ENCODE results near the gene NUMBL.

NUMBL gene

GRCh38 chr19:40716482-40717324 lies 26.3 kb upstream of the NUMBL start, which contains the start of the genes COQ8B and ITPKC:
Gene COQ8B (minus strand): TSS chr19:40716886. CDS start chr19:40714632, 2,254 bp downstream.
Gene ITPKC (plus strand): TSS chr19:40717112. CDS start chr19:40717136, 24 bp downstream.
- peak; percentile 99 to 100 (median 100) for DNase-seq (ENCODE audit: low read depth in 3 of 3)

DNA sequence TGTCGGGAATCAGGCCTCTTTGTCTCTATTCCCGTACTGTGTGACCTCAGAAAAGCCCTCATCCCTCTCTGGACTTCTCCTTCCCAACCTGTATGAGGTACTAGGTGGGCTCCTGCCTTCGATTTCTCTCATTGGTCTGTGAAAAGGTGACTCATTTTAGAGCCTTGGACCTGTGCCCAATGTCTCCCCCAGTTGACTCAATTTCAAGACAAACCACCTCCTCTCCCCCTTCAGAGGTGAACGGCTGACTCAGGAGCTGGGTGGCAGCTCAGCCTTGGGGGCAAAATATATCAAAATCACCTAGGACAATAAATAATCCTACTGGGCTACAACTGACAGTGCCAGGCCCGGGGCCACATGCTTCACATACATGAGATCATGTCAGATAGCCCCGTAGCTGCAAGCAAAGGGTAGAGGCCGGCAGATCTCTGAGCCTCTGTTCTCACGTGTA lies 25.6 kb upstream of the NUMBL start:
- DNase-seq (ENCODE audit: low read depth in 3 of 3) = peak; percentile 50 to 66 (median 57)

DNA sequence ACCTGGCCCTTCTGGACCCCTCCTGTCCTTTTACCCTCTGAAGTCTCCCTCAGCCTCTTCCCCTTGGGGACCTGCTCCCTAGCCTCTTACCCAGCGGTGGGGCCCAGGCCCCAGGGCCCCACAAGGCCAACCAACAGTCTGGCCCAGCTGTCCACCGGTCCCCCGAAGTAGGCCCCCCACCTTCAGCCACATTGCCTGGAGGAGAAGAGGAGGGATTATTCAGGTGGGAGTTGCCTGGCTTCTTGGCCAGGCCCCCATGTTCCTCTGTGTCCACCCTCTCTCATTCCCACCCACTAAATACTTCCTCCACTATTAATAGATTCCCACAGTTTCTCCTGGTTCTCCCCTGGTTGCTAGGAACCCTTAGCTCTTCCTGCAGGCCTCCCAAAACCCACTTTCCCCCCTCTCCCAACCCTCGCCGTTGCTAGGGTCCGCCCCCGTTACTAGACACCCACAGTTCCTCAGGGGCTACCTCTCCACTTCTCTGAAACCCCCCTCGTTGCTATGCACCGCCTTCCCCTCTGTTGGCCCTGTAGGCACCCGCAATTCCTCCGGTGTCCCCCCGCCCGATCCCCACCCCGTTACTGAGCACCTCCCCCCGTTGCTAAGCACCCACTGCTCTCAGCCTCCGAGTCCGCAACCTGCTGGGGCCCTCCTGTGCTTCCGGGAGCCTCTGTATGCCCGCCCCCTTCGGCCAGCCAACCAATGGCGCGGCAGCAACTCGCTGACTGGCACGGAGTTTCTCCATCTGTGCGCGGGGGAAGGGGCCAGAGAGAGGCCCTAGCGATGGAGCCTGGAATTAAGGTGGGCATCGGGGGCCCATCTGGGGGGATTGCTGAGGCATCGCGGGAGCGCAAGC lies 24.2 kb upstream of the NUMBL start:
- DNase-seq (ENCODE audit: low read depth in 3 of 3) = peak; percentile 85 to 89 (median 85)

DNA sequence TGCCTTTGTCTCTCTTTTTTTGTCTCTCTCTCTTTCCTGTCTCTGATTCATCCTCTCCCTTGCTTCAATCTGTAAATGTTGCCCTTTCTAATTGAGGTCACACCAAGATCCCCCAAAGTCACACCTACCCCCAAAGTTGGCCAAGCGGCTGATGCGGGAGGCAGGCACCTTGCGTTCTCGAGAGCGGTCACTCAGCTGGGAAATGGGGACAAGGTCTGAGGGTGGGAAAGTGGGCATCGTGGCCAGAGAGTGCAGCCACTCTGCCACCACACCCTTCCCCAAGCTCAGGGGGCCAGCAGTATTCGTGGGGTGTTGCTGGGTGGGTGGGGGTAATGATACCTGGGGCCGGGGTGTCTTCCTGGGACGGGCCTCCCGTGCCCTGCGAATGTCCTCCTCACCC lies 23.5 kb upstream of the NUMBL start:
- DNase-seq (ENCODE audit: low read depth in 3 of 3) = no peak

- DNase-seq (ENCODE audit: low read depth in 3 of 3) = no peak
Measured at GRCh38 chr19:40709817-40710216, 19.4 kb upstream of the NUMBL start.

GRCh38 chr19:40707615-40708014 lies 17.2 kb upstream of the NUMBL start:
- DNase-seq (ENCODE audit: low read depth in 3 of 3) = no peak

DNA sequence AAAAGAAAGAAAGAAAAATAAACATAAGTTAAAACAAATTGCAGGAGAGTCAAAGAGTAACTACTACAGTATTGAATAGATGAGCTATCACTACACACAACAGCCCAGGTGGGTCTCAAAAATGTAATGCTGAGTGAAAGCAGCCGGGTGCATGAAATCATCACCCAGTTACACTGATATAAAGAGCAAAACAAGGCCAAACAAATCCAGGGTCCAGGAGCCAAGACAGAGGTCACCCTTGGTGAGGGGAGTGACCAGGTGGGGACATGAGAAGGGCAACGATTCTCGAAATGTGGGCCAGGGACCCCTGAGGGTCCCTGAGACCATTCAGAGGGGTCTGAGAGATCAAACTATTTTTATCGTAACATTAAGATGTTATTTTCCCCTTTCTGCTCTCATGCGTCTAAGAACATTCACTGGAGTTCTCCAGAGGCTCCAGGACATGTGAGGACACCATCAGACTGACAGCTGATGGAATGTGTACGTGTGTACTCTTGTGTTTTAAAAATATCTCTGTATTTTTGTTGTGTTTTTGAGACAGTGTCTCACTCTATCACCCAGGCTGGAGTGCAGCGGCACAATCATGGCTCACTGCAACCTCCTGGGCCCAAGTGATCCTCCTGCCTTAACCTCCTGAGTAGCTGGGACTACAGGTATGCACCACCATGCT lies 15.6 kb upstream of the NUMBL start:
- DNase-seq (ENCODE audit: low read depth in 3 of 3) = no peak

- DNase-seq (ENCODE audit: low read depth in 3 of 3) = no peak
Measured at GRCh38 chr19:40705362-40705651, 14.9 kb upstream of the NUMBL start.

DNA sequence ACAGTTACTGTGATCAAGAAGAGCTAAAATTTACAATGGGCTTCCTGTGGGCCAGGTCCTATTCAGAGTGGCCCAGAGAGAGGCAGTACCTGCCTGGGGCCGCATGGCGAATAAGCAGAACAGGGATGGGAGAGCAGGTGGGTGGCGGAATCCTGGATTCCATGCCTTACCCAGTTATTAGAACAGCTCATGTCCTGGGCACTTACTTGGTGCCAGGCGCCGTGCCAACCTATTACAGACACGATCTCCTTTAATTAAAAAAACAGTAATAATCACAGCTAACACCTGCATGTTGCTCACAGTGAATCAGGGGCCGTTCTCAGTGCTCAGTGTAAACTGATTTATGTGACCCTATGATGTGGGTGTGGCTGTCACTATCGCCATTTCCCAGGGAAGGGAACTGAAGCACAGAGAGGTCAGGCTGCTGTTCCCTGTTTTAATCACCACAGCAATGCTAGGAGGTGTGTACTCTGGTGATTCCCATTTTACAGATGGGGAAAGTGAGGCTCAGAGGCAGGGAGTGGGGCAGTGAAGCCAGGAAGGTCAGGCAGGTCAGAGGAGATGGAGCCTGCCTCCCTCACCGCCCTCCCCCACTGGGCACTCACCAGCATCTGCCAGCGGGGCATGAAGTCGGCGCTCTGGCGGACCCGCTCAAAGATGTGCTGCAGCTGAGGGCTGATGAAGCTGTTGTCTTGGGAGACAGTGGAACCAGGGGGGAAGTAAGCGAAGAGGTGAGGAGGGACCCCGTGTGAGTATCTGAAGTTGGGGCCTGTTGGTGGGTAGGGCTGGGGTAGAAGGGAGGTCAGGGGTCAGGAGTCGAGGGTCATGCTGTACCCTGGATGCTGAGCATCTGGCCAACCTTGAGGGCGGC lies 14.3 kb upstream of the NUMBL start:
- DNase-seq (ENCODE audit: low read depth in 3 of 3) = no peak

GRCh38 chr19:40703029-40703755 lies 12.7 kb upstream of the NUMBL start:
- no peak for DNase-seq (ENCODE audit: low read depth in 3 of 3)

GRCh38 chr19:40702337-40703012 lies 12.0 kb upstream of the NUMBL start:
- no peak for DNase-seq (ENCODE audit: low read depth in 3 of 3)

DNA sequence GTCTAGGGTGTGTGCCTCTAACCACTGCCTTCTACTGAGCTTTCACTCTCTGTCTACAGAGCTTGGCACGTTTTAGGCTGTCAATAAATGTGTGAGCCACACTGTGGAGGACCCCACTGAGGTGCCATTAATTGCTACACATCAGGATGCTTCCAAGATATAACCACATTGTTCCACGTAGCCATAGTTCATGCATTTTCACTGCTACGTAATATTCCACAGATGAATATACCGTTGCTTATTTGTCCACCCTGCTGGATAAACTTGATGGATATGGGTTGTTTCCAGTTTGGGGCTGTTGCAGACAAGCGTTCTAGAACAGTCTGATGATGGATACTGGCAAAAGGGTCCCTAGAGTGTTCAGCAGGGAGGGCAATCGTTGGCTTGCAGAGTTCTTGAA lies 11.3 kb upstream of the NUMBL start:
- DNase-seq (ENCODE audit: low read depth in 3 of 3) = no peak

GRCh38 chr19:40700083-40700482 lies 9.6 kb upstream of the NUMBL start:
- no peak for DNase-seq (ENCODE audit: low read depth in 3 of 3)

DNA sequence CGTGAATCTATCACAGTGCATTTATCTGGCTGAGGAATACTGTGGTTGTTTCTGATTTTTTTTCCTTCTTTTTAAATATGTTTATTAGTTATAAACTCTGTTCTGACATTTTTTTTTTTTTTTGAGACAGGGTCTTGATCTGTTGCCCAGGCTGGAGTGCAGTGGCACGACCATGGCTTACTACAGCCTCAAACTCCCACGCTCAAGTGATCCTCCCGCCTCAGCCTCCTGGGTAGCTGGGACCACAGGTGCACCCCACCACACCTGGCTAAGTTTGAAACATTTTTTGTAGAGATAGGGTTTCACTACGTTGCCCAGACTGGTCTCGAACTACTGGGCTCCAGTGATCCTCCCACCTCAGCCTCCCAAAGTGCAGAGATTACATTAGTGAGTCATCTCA lies 6.6 kb upstream of the NUMBL start:
- no peak for DNase-seq (ENCODE audit: low read depth in 3 of 3)

DNA sequence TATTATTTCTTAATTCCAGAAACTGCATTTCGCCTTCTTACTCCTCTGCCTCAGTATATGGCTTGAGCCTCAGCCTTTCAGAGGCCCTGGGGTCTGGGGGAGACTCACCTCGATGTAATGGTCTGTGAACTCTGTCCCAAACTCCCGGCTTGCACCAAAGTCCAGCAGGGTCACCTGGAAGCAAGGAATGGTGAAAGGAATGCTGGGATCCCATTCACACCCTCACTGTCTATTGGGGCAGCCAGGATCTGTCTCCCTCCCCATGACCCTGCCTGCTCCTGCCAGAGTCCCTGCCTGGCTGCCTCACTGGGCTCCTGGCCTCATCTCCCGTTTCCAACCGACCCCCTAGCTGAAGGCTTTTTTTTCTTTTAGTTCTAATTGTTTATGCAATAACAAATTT lies 5.4 kb upstream of the NUMBL start:
- DNase-seq (ENCODE audit: low read depth in 3 of 3) = no peak

- DNase-seq (ENCODE audit: low read depth in 3 of 3) = no peak
Measured at GRCh38 chr19:40693896-40694295, 3.4 kb upstream of the NUMBL start.

DNA sequence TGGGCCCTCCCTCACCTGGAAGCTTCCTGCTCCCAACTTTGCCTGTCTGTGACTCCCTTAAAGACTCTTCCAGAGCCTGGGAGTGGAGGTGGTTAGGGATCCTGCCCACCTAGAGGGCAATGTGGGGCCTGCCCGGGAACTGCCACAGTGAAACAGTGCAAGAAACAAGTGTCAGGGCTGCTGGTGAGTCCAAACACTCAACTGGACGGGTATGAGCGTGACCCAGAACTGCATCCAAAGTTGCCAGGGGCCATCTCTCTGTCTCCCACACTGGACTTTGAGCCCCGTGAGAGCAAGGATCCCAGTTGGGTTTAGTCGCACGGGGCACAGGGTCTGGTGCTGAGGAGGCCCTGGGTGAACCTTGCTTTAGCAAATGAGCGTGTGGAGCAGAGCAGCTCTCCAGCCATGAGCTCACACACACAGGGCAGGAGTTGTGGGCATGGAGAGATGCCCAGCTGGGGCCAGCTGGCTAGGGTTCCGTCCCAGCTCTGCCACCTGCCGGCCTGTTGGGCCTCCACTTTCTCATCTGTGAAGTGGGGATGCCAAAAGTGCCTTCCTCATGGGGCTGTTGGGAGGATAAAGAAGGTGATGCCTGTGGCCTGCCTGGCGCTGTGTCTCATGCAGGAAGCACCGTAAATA lies 2.8 kb upstream of the NUMBL start:
- no peak for DNase-seq (ENCODE audit: low read depth in 3 of 3)

DNA sequence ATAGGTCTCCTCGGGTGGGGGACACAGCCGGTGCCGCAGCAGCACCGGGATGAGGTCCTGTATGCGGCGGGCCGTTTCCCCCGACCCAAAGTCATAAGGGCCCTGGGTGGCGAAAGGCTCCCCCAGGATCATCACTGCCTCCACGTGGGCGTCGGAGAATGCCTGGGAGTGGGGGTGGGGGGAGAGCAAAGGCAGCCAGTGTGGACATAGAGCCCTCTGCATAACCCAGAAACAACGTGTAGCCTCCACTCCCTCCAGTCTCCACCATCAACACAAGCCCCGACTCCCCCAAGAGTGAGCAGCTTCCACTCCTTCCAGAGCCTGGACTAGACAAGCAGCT lies 1.7 kb upstream of the NUMBL start:
- no peak for DNase-seq (ENCODE audit: low read depth in 3 of 3)

GRCh38 chr19:40691421-40692211 lies 1.2 kb upstream of the NUMBL start:
- DNase-seq (ENCODE audit: low read depth in 3 of 3) = no peak

Data from stimulated activated CD4-positive, alpha-beta T cell treated with anti-CD3 and anti-CD28 coated beads, TNF-alpha, amount 100 ng/mL, for 48 hours (primary cell).